Measurements from ENCODE around the gene CPVL.

- TF ChIP-seq CTCF (conservative IDR thresholded peaks at IDR 0.05 in 1 of 2, IDR thresholded peaks at IDR 0.05 in 1 of 2; ENCODE audit: extremely low read depth in 1 of 2, insufficient read depth in 1 of 2, low read depth in 1 of 2, low read length in 2 of 2) (no peak), EZH2 (IDR thresholded peaks at IDR 0.05; ENCODE audit: borderline replicate concordance, low read length) (peak; percentile 65)
Measured at GRCh38 chr7:29194594-29195427, 48.5 kb upstream of the CPVL start, which contains the start of gene CHN2.
